Liver (tissue), 9 donors: Measurements from ENCODE around the gene TNP2. TPM values are rescaled to one million over a fixed set of nuclear protein-coding genes. Genes with fewer than 3 reads are reported as not detected.

Experiments used
- DNase-seq: peaks from one replicate; pipeline ENCODE4 v3.0.0-alpha.2; 2017; ENCODE audit warnings: low spot score
- H3K27ac ChIP-seq, 2 donors: one replicate each; pipeline ENCODE4 v1.7.0; 2013; ENCODE audit warnings: inconsistent platforms in 2 of 2, low read length in 2 of 2, control low read depth in 1 of 2, low read depth in 1 of 2, mild to moderate bottlenecking in 1 of 2
- H3K27me3 ChIP-seq, 4 donors: one replicate each; pipeline versions ENCODE4 v1.6.1 to v1.7.0; 2013; ENCODE audit warnings: low read length in 3 of 4, inconsistent platforms in 1 of 4, mild to moderate bottlenecking in 1 of 4, moderate library complexity in 1 of 4; ENCODE audit not compliant: control insufficient read depth in 4 of 4, insufficient read depth in 4 of 4
- H3K36me3 ChIP-seq, 4 donors: one replicate each; pipeline versions ENCODE4 v1.6.1 to v1.7.0; 2013; ENCODE audit warnings: low read length in 3 of 4, mild to moderate bottlenecking in 3 of 4, low read depth in 1 of 4, moderate library complexity in 1 of 4; ENCODE audit not compliant: control insufficient read depth in 4 of 4, insufficient read depth in 3 of 4
- H3K4me1 ChIP-seq, 4 donors: one replicate each; pipeline versions ENCODE4 v1.6.1 to v1.7.0; 2013; ENCODE audit warnings: low read length in 3 of 4, mild to moderate bottlenecking in 3 of 4, moderate library complexity in 1 of 4; ENCODE audit not compliant: control insufficient read depth in 4 of 4, insufficient read depth in 4 of 4
- H3K4me3 ChIP-seq, 3 donors: one replicate each; pipeline versions ENCODE4 v1.6.1 to v1.7.0; 2013; ENCODE audit warnings: low read length in 3 of 3, control low read depth in 1 of 3, low read depth in 1 of 3, mild to moderate bottlenecking in 1 of 3
- H3K9ac ChIP-seq, 2 donors: one replicate each; pipeline ENCODE4 v1.7.0; 2013; ENCODE audit warnings: low read length in 2 of 2, mild to moderate bottlenecking in 2 of 2, moderate library complexity in 2 of 2, control low read depth in 1 of 2, low read depth in 1 of 2
- H3K9me3 ChIP-seq, 4 donors: one replicate each; pipeline versions ENCODE4 v1.6.1 to v1.7.0; 2013; ENCODE audit warnings: low read length in 3 of 4; ENCODE audit not compliant: control insufficient read depth in 4 of 4
- ATF3 ChIP-seq: IDR thresholded peaks from 2 replicates; pipeline ENCODE4 v1.6.1; 2016; ENCODE audit warnings: antibody characterized with exemption
- EGR1 ChIP-seq, 2 donors: IDR thresholded peaks; 2 replicates each; pipeline ENCODE4 v1.6.1; 2016 to 2018; ENCODE audit warnings: antibody characterized with exemption in 2 of 2, low read depth in 2 of 2
- FOXA1 ChIP-seq: IDR thresholded peaks from 2 replicates; pipeline ENCODE4 v1.6.1; 2016; ENCODE audit warnings: antibody characterized with exemption
- FOXA2 ChIP-seq: IDR thresholded peaks from 2 replicates; pipeline ENCODE4 v1.6.1; 2016; ENCODE audit warnings: antibody characterized with exemption
- GABPA ChIP-seq, 2 donors: IDR thresholded peaks in 1 of 2; conservative IDR thresholded peaks in 1 of 2; 2 replicates each; pipeline ENCODE4 v1.6.1; 2016; ENCODE audit warnings: antibody characterized with exemption in 2 of 2, mild to moderate bottlenecking in 1 of 2, moderate library complexity in 1 of 2
- HNF4A ChIP-seq, 2 donors: conservative IDR thresholded peaks; 2 replicates each; pipeline ENCODE4 v1.6.1; 2016; ENCODE audit warnings: antibody characterized with exemption in 2 of 2, mild to moderate bottlenecking in 2 of 2
- HNF4G ChIP-seq: IDR thresholded peaks from 2 replicates; pipeline ENCODE4 v1.6.1; 2016; ENCODE audit warnings: antibody characterized with exemption
- JUND ChIP-seq, 2 donors: IDR thresholded peaks; 2 replicates each; pipeline ENCODE4 v1.6.1; 2016; ENCODE audit warnings: antibody characterized with exemption in 2 of 2
- NR2F2 ChIP-seq: IDR thresholded peaks from 2 replicates; pipeline ENCODE4 v1.6.1; 2016; ENCODE audit warnings: antibody characterized with exemption
- RAD21 ChIP-seq, 2 donors: IDR thresholded peaks; 2 replicates each; pipeline ENCODE4 v1.6.1; 2016; ENCODE audit warnings: antibody characterized with exemption in 2 of 2, mild to moderate bottlenecking in 2 of 2
- REST ChIP-seq: IDR thresholded peaks from 2 replicates; pipeline ENCODE4 v1.6.1; 2016; ENCODE audit warnings: antibody characterized with exemption, mild to moderate bottlenecking
- RXRA ChIP-seq, 2 donors: IDR thresholded peaks; 2 replicates each; pipeline ENCODE4 v1.6.1; 2017 to 2018; ENCODE audit warnings: antibody characterized with exemption in 2 of 2, mild to moderate bottlenecking in 1 of 2
- SP1 ChIP-seq: IDR thresholded peaks from 2 replicates; pipeline ENCODE4 v1.6.1; 2018; ENCODE audit warnings: antibody characterized with exemption, mild to moderate bottlenecking
- TAF1 ChIP-seq: conservative IDR thresholded peaks from 2 replicates; pipeline ENCODE4 v1.6.1; 2016; ENCODE audit warnings: antibody characterized with exemption, mild to moderate bottlenecking
- YY1 ChIP-seq: IDR thresholded peaks from 2 replicates; pipeline ENCODE4 v1.6.1; 2016; ENCODE audit warnings: antibody characterized with exemption, mild to moderate bottlenecking
- WGBS: extraction: QIAGEN DNeasy Blood & Tissue Kit; methylation state at CpG from one replicate; pipeline ENCODE4 v1.1.7; 2013; 5-methylcytosine and 5-hydroxymethylcytosine counted together
- polyA plus RNA-seq, 2 donors: library from polyadenylated mRNA; stranded (reverse) in 1 of 2; unstranded in 1 of 2; fragments of 200-250 nt in 1 of 2; fragments of >200 nt in 1 of 2; fragmentation: Nextera tagmentation in 1 of 2; extraction: Ambion mirVana in 1 of 2; gene quantifications; one replicate each; pipeline versions ENCODE4 v1.2.1 to v1.2.3, GENCODE V29; 2013 to 2015
- total RNA-seq, 2 donors: library from RNA; depleted of rRNA; stranded (reverse); fragments of >200 nt; gene quantifications; one replicate each; pipeline ENCODE4 v1.2.3, GENCODE V29; 2014
- TF ChIP-seq, protein P1 (sequence below): IDR thresholded peaks from 2 replicates; pipeline ENCODE4 v1.6.1; 2016; ENCODE audit warnings: antibody characterized with exemption
- TF ChIP-seq, protein P2 (sequence below): fragments of 150-350 bp; IDR thresholded peaks from 2 replicates; pipeline ENCODE4 v1.5.1; 2017; ENCODE audit warnings: improper control_type of control experiment, low read depth, low read length; ENCODE audit not compliant: missing input control
- TF ChIP-seq, protein P3 (sequence below): IDR thresholded peaks from 2 replicates; pipeline ENCODE4 v1.6.1; 2016; ENCODE audit warnings: antibody characterized with exemption
- donor health status: healthy.
- donor health status: healthy.
- donor health status: healthy.
- donor health status: healthy.
- donor health status: healthy.

The TNP2 gene
- total and polyA plus RNA-seq, 4 donors = not detected

DNA sequence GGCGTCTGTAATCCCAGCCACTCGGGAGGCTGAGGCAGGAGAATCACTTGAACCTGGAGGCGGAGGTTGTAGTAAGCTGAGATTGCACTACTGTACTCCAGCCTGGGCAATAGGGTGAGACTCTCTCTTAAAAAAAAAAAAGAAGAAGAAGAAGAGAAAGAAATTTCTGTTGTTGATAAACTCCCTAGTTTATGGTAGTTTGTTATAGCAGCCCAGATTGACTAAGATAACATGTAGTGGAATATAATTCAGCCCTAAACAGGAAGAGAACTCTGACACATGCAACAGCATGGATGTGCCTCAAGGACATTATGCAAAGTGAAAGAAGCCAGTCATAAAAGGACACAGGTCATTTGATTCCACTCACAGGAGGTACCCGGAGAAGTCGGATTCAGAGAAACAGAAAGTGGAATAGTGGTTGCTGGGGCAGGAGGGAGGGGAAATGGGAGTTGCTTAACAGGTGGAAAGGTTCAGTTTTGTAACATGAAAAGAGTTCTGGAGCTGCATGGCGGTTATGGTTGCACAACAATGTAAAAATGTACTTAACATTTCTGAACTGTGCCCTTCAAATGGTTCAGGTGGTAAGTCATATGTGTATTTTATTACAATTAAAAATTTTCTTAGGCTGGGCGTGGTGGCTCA, 38.0 kb upstream of the TNP2 start:
- no peak overlapping the region for H3K9ac ChIP-seq
- peaks cover 0 to 5% (median 1%) of the 10 kb centered on the region in 4 donors for H3K4me1 ChIP-seq
- peak overlapping the region; percentile 17 to 58 for H3K27ac ChIP-seq
- H3K4me3 ChIP-seq = no peak overlapping the region
- no peaks in the 10 kb centered on the region for H3K9me3 ChIP-seq
- WGBS = 61% methylated on average over 7 of the region's 7 CpGs
- no peaks in the 10 kb centered on the region for H3K27me3 ChIP-seq
- TF ChIP-seq FOXA2 = peak; percentile 46
- TF ChIP-seq TAF1 = no peak
- peak; percentile 56 for TF ChIP-seq HNF4G
- TF ChIP-seq, protein P1, sequence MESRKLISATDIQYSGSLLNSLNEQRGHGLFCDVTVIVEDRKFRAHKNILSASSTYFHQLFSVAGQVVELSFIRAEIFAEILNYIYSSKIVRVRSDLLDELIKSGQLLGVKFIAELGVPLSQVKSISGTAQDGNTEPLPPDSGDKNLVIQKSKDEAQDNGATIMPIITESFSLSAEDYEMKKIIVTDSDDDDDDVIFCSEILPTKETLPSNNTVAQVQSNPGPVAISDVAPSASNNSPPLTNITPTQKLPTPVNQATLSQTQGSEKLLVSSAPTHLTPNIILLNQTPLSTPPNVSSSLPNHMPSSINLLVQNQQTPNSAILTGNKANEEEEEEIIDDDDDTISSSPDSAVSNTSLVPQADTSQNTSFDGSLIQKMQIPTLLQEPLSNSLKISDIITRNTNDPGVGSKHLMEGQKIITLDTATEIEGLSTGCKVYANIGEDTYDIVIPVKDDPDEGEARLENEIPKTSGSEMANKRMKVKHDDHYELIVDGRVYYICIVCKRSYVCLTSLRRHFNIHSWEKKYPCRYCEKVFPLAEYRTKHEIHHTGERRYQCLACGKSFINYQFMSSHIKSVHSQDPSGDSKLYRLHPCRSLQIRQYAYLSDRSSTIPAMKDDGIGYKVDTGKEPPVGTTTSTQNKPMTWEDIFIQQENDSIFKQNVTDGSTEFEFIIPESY = no peak
- peak; percentile 44 to 53 for TF ChIP-seq RAD21 (IDR thresholded peaks at IDR 0.05)
- peak; percentile 47 for TF ChIP-seq NR2F2
- peak; percentile 83 to 86 for TF ChIP-seq HNF4A (conservative IDR thresholded peaks at IDR 0.05)
- peak; percentile 92 for TF ChIP-seq SP1
- TF ChIP-seq FOXA1 = peak; percentile 20
- TF ChIP-seq RXRA (IDR thresholded peaks at IDR 0.05) = peak; percentile 86 to 95
- TF ChIP-seq, protein P2, sequence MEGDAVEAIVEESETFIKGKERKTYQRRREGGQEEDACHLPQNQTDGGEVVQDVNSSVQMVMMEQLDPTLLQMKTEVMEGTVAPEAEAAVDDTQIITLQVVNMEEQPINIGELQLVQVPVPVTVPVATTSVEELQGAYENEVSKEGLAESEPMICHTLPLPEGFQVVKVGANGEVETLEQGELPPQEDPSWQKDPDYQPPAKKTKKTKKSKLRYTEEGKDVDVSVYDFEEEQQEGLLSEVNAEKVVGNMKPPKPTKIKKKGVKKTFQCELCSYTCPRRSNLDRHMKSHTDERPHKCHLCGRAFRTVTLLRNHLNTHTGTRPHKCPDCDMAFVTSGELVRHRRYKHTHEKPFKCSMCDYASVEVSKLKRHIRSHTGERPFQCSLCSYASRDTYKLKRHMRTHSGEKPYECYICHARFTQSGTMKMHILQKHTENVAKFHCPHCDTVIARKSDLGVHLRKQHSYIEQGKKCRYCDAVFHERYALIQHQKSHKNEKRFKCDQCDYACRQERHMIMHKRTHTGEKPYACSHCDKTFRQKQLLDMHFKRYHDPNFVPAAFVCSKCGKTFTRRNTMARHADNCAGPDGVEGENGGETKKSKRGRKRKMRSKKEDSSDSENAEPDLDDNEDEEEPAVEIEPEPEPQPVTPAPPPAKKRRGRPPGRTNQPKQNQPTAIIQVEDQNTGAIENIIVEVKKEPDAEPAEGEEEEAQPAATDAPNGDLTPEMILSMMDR = no peak
- peak; percentile 56 for TF ChIP-seq ATF3
- peak; percentile 42 to 63 for TF ChIP-seq JUND (IDR thresholded peaks at IDR 0.05)
- TF ChIP-seq EGR1 (IDR thresholded peaks at IDR 0.05; ENCODE audit: low read depth in 2 of 2) = peak in 1 of 2 donors; percentile 14
- TF ChIP-seq YY1 = peak; percentile 92
- TF ChIP-seq, protein P3, sequence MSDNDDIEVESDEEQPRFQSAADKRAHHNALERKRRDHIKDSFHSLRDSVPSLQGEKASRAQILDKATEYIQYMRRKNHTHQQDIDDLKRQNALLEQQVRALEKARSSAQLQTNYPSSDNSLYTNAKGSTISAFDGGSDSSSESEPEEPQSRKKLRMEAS = no peak
- no peak for TF ChIP-seq GABPA (IDR thresholded peaks at IDR 0.05 in 1 of 2, conservative IDR thresholded peaks at IDR 0.05 in 1 of 2)
- no peak for TF ChIP-seq REST
- H3K36me3 ChIP-seq = no peaks in the 10 kb centered on the region
- no peak for DNase-seq
